GM03348 (cell line): ENCODE data around the gene CENPF.
"Not testable (repeated sequence)": the region's sequence is repeated elsewhere in the genome, so short reads cannot be mapped to it uniquely, and the experiment has no call there.

Experiments used
- DNase-seq: peaks from one replicate; pipeline ENCODE4 v3.0.0; 2012; ENCODE audit warnings: low spot score

CENPF gene

GRCh38 chr1:214583113-214583512, 19.9 kb upstream of the CENPF start:
- DNase-seq, result no peak

GRCh38 chr1:214583824-214584554, 19.0 kb upstream of the CENPF start:
- DNase-seq, result no peak

- DNase-seq, result peak; percentile 60
These were observed 17.9 kb upstream of the CENPF start for GRCh38 chr1:214584805-214585766.

- no peak for DNase-seq
These were observed 16.4 kb upstream of the CENPF start for GRCh38 chr1:214586621-214587020.

- DNase-seq, result no peak
These were observed 15.8 kb upstream of the CENPF start for GRCh38 chr1:214587165-214587564.

- DNase-seq, result no peak
These were observed 13.9 kb upstream of the CENPF start for GRCh38 chr1:214588963-214589597.

GRCh38 chr1:214590696-214591095, 12.3 kb upstream of the CENPF start:
- DNase-seq, result no peak

- DNase-seq, result not testable (repeated sequence)
These were observed 11.1 kb upstream of the CENPF start for GRCh38 chr1:214591918-214592317.

GRCh38 chr1:214593158-214593557, 9.8 kb upstream of the CENPF start:
- DNase-seq, result no peak

- no peak for DNase-seq
These were observed 841 bp downstream of the CENPF start for GRCh38 chr1:214603819-214604252.

GRCh38 chr1:214604523-214604922, 1.5 kb downstream of the CENPF start:
- DNase-seq, result peak; percentile 29

- not testable (repeated sequence) for DNase-seq
These were observed 2.5 kb downstream of the CENPF start for GRCh38 chr1:214605484-214605883.

GRCh38 chr1:214605933-214606925, 3.2 kb downstream of the CENPF start:
- DNase-seq, result not testable (repeated sequence)

- DNase-seq, result not testable (repeated sequence)
These were observed 4.7 kb downstream of the CENPF start for GRCh38 chr1:214607492-214608215.

- DNase-seq, result not testable (repeated sequence)
These were observed 5.3 kb downstream of the CENPF start for GRCh38 chr1:214608216-214608783.

GRCh38 chr1:214608817-214609216, 5.8 kb downstream of the CENPF start:
- not testable (repeated sequence) for DNase-seq

GRCh38 chr1:214609692-214610091, 6.7 kb downstream of the CENPF start:
- DNase-seq, result no peak

GRCh38 chr1:214610136-214610535, 7.1 kb downstream of the CENPF start:
- DNase-seq, result not testable (repeated sequence)

- DNase-seq, result no peak
These were observed 12.1 kb downstream of the CENPF start for GRCh38 chr1:214615109-214615508.

- peak; percentile 19 for DNase-seq
These were observed 12.9 kb downstream of the CENPF start for GRCh38 chr1:214615871-214616270.
